A673 (cell line): Measurements from ENCODE around the gene SLC4A2.

Experiments used
- CTCF ChIP-seq: fragments of 300-800, 200-600 bp; sonication (generic); conservative IDR thresholded peaks from 2 replicates; pipeline ENCODE4 v1.5.1; 2017; ENCODE audit warnings: low read depth, mild to moderate bottlenecking, antibody characterized with exemption, low read length, moderate library complexity, mixed read lengths
- EZH2 ChIP-seq: fragments of 200-600 bp; sonication (generic); IDR thresholded peaks from 2 replicates; pipeline ENCODE4 v1.6.1; 2017; ENCODE audit warnings: borderline replicate concordance, low read depth, mild to moderate bottlenecking, mixed read lengths, antibody characterized with exemption, low read length; ENCODE audit not compliant: poor library complexity, severe bottlenecking

GRCh38 chr7:151018421-151019129 lies 40.8 kb upstream of the SLC4A2 start:
- TF ChIP-seq CTCF: no peak; the same call in 1 of the 2 replicates
- no peak for TF ChIP-seq EZH2
